Ascending aorta (tissue), 2 donors: ENCODE data around the gene TSSC4. TPM values are rescaled to one million over a fixed set of nuclear protein-coding genes. Genes with fewer than 3 reads are reported as not detected.

Experiments
- DNase-seq, 2 donors: peaks; one replicate each; pipeline ENCODE4 v3.0.0-alpha.2; 2019; ENCODE audit warnings: low spot score in 2 of 2
- H3K27ac ChIP-seq, 2 donors: fragments of 200-600 bp; sonication (generic); one replicate each; pipeline ENCODE4 v1.5.1; 2016 to 2017; ENCODE audit warnings: mild to moderate bottlenecking in 1 of 2
- H3K27me3 ChIP-seq: fragments of 200-600 bp; sonication (generic); one replicate; pipeline ENCODE4 v1.5.1; 2017
- H3K36me3 ChIP-seq, 2 donors: fragments of 200-600 bp; sonication (generic); one replicate each; pipeline ENCODE4 v1.5.1; 2016
- H3K4me1 ChIP-seq, 2 donors: fragments of 200-600 bp; sonication (generic); one replicate each; pipeline ENCODE4 v1.5.1; 2016 to 2017; ENCODE audit warnings: mild to moderate bottlenecking in 1 of 2
- H3K4me3 ChIP-seq, 2 donors: fragments of 200-600 bp; sonication (generic); one replicate each; pipeline ENCODE4 v1.5.1; 2016 to 2017; ENCODE audit warnings: mild to moderate bottlenecking in 1 of 2
- H3K9me3 ChIP-seq, 2 donors: fragments of 200-600 bp; sonication (generic); one replicate each; pipeline ENCODE4 v1.5.1; 2016
- CTCF ChIP-seq, 3 experiments: fragments of 200-600 bp in 2 of 3; fragments of 450-650 bp in 1 of 3; sonication (generic) in 2 of 3; IDR thresholded peaks; one replicate each; pipeline ENCODE4 v1.5.1; 2016 to 2019; ENCODE audit warnings: antibody characterized with exemption in 3 of 3, mild to moderate bottlenecking in 1 of 3, moderate library complexity in 1 of 3
- intact Hi-C: fragments of 100-400 bp; cut with DNase I; formaldehyde crosslinking; loops from one replicate; pipeline ENCODE4 v1.15.1; 2023
- total RNA-seq: library from RNA; depleted of rRNA; stranded (reverse); fragments of >200 nt; gene quantifications from one replicate; pipeline ENCODE4 v1.1.0, GENCODE V29; 2016

TSSC4 gene
- total RNA-seq, 1 donor from 2014 or later, result 183 TPM

- Histone ChIP-seq H3K4me1 (peaks cover 5 to 29% of the 10 kb centered on the region in 2 donors), H3K27me3 (no peaks in the 10 kb centered on the region), H3K4me3 (no peak overlapping the region), H3K36me3 (peaks cover 57 to 69% of the 10 kb centered on the region in 2 donors), H3K27ac (peak overlapping the region in 1 of 2 donors; percentile 76), H3K9me3 (no peaks in the 10 kb centered on the region)
- intact Hi-C loops, result no loop called here
- DNase-seq, result no peak
- TF ChIP-seq CTCF (IDR thresholded peaks at IDR 0.05), result no peak
Measured at GRCh38 chr11:2393111-2393868, 7.3 kb upstream of the TSSC4 start.

- no peak for DNase-seq
- peak overlapping the region in 1 of 2 donors; percentile 24 for H3K27ac ChIP-seq
- intact Hi-C loops, result no loop called here
- TF ChIP-seq CTCF (IDR thresholded peaks at IDR 0.05), result no peak
- H3K27me3 ChIP-seq, result no peaks in the 10 kb centered on the region
- no peak overlapping the region for H3K4me3 ChIP-seq
- H3K36me3 ChIP-seq, result peaks cover 60 to 72% of the 10 kb centered on the region in 2 donors
- H3K9me3 ChIP-seq, result no peaks in the 10 kb centered on the region
- H3K4me1 ChIP-seq, result peaks cover 11 to 20% of the 10 kb centered on the region in 2 donors
Measured at GRCh38 chr11:2393941-2394817, 6.4 kb upstream of the TSSC4 start.

GRCh38 chr11:2394818-2395105 lies 5.8 kb upstream of the TSSC4 start:
- no peaks in the 10 kb centered on the region for H3K9me3 ChIP-seq
- intact Hi-C loops, result no loop called here
- H3K4me3 ChIP-seq, result no peak overlapping the region
- H3K36me3 ChIP-seq, result peaks cover 60 to 72% of the 10 kb centered on the region in 2 donors
- TF ChIP-seq CTCF (IDR thresholded peaks at IDR 0.05), result no peak
- no peak for DNase-seq
- no peaks in the 10 kb centered on the region for H3K27me3 ChIP-seq
- H3K27ac ChIP-seq, result peak overlapping the region in 1 of 2 donors; percentile 24
- H3K4me1 ChIP-seq, result peaks cover 17 to 20% of the 10 kb centered on the region in 2 donors

GRCh38 chr11:2395211-2395730 lies 5.3 kb upstream of the TSSC4 start:
- H3K4me3 ChIP-seq, result no peak overlapping the region
- no peaks in the 10 kb centered on the region for H3K27me3 ChIP-seq
- intact Hi-C loops, result no loop called here
- DNase-seq, result no peak
- H3K4me1 ChIP-seq, result peaks cover 16% of the 10 kb centered on the region in 2 donors
- no peak for TF ChIP-seq CTCF (IDR thresholded peaks at IDR 0.05)
- peaks cover 60 to 72% of the 10 kb centered on the region in 2 donors for H3K36me3 ChIP-seq
- no peak overlapping the region for H3K27ac ChIP-seq
- no peaks in the 10 kb centered on the region for H3K9me3 ChIP-seq

- peaks cover 60 to 72% of the 10 kb centered on the region in 2 donors for H3K36me3 ChIP-seq
- DNase-seq, result no peak
- H3K4me1 ChIP-seq, result peaks cover 10 to 12% of the 10 kb centered on the region in 2 donors
- H3K27ac ChIP-seq, result no peak overlapping the region
- no peak overlapping the region for H3K4me3 ChIP-seq
- H3K9me3 ChIP-seq, result no peaks in the 10 kb centered on the region
- intact Hi-C loops, result no loop called here
- H3K27me3 ChIP-seq, result no peaks in the 10 kb centered on the region
- TF ChIP-seq CTCF (IDR thresholded peaks at IDR 0.05), result no peak
Measured at GRCh38 chr11:2395856-2396255, 4.7 kb upstream of the TSSC4 start.
